ENCODE results near the gene SPRY4.
"Not testable (repeated sequence)": the region's sequence is repeated elsewhere in the genome, so short reads cannot be mapped to it uniquely, and the experiment has no call there.

Gene SPRY4

GRCh38 chr5:142350021-142350420, 25.2 kb upstream of the SPRY4 start:
- no peak overlapping the region for H3K4me3 Mint-ChIP-seq
- H3K27ac Mint-ChIP-seq = no peak overlapping the region
- H3K4me1 Mint-ChIP-seq (ENCODE audit: low read depth) = peaks cover 8% of the 10 kb centered on the region
- peaks cover 16% of the 10 kb centered on the region for H3K9me3 Mint-ChIP-seq
- H3K36me3 Mint-ChIP-seq (ENCODE audit: low read depth) = no peaks in the 10 kb centered on the region
- H3K27me3 Mint-ChIP-seq = peaks cover 16% of the 10 kb centered on the region

- Mint-ChIP-seq H3K9me3 (peaks cover 31% of the 10 kb centered on the region), H3K27me3 (peaks cover 21% of the 10 kb centered on the region), H3K4me1 (ENCODE audit: low read depth) (no peaks in the 10 kb centered on the region), H3K36me3 (ENCODE audit: low read depth) (peaks cover 9% of the 10 kb centered on the region), H3K27ac (no peak overlapping the region), H3K4me3 (no peak overlapping the region)
These were observed 21.9 kb upstream of the SPRY4 start for GRCh38 chr5:142346706-142347105.

- H3K36me3 Mint-ChIP-seq (ENCODE audit: low read depth); H3K27ac Mint-ChIP-seq; H3K4me3 Mint-ChIP-seq; H3K4me1 Mint-ChIP-seq (ENCODE audit: low read depth): not testable (repeated sequence)
- Mint-ChIP-seq H3K9me3 (peaks cover 31% of the 10 kb centered on the region), H3K27me3 (peaks cover 25% of the 10 kb centered on the region)
These were observed 20.1 kb upstream of the SPRY4 start for GRCh38 chr5:142344915-142345314.

- Mint-ChIP-seq H3K4me3 (no peak overlapping the region), H3K27me3 (peaks cover 25% of the 10 kb centered on the region), H3K27ac (no peak overlapping the region), H3K36me3 (ENCODE audit: low read depth) (peaks cover 9% of the 10 kb centered on the region), H3K9me3 (peaks cover 31% of the 10 kb centered on the region), H3K4me1 (ENCODE audit: low read depth) (no peaks in the 10 kb centered on the region)
These were observed 18.7 kb upstream of the SPRY4 start for GRCh38 chr5:142343531-142343930.

- no peak overlapping the region for H3K27ac Mint-ChIP-seq
- H3K9me3 Mint-ChIP-seq = peaks cover 27% of the 10 kb centered on the region
- H3K4me3 Mint-ChIP-seq = no peak overlapping the region
- H3K36me3 Mint-ChIP-seq (ENCODE audit: low read depth) = peaks cover 9% of the 10 kb centered on the region
- H3K27me3 Mint-ChIP-seq = peaks cover 20% of the 10 kb centered on the region
- no peaks in the 10 kb centered on the region for H3K4me1 Mint-ChIP-seq (ENCODE audit: low read depth)
These were observed 17.5 kb upstream of the SPRY4 start for GRCh38 chr5:142342128-142342981.

- H3K27ac Mint-ChIP-seq = no peak overlapping the region
- peaks cover 14% of the 10 kb centered on the region for H3K9me3 Mint-ChIP-seq
- no peaks in the 10 kb centered on the region for H3K4me1 Mint-ChIP-seq (ENCODE audit: low read depth)
- no peak overlapping the region for H3K4me3 Mint-ChIP-seq
- peaks cover 7% of the 10 kb centered on the region for H3K36me3 Mint-ChIP-seq (ENCODE audit: low read depth)
- H3K27me3 Mint-ChIP-seq = peaks cover 9% of the 10 kb centered on the region
These were observed 15.0 kb upstream of the SPRY4 start for GRCh38 chr5:142339781-142340180.

- Mint-ChIP-seq H3K9me3 (no peaks in the 10 kb centered on the region), H3K27ac (no peak overlapping the region), H3K27me3 (no peaks in the 10 kb centered on the region), H3K4me1 (ENCODE audit: low read depth) (no peaks in the 10 kb centered on the region), H3K4me3 (no peak overlapping the region), H3K36me3 (ENCODE audit: low read depth) (no peaks in the 10 kb centered on the region)
These were observed 9.7 kb upstream of the SPRY4 start for GRCh38 chr5:142334538-142334937.

GRCh38 chr5:142333749-142334148, 8.9 kb upstream of the SPRY4 start:
- H3K4me3 Mint-ChIP-seq; H3K27ac Mint-ChIP-seq; H3K4me1 Mint-ChIP-seq (ENCODE audit: low read depth); H3K9me3 Mint-ChIP-seq; H3K36me3 Mint-ChIP-seq (ENCODE audit: low read depth); H3K27me3 Mint-ChIP-seq: not testable (repeated sequence)

- H3K4me1 Mint-ChIP-seq (ENCODE audit: low read depth) = peaks cover 15% of the 10 kb centered on the region
- H3K36me3 Mint-ChIP-seq (ENCODE audit: low read depth) = no peaks in the 10 kb centered on the region
- H3K9me3 Mint-ChIP-seq = no peaks in the 10 kb centered on the region
- H3K27ac Mint-ChIP-seq = no peak overlapping the region
- peaks cover 24% of the 10 kb centered on the region for H3K27me3 Mint-ChIP-seq
- H3K4me3 Mint-ChIP-seq = no peak overlapping the region
These were observed 5.6 kb upstream of the SPRY4 start for GRCh38 chr5:142330444-142330843.

- Mint-ChIP-seq H3K27me3 (peaks cover 24% of the 10 kb centered on the region), H3K4me3 (no peak overlapping the region), H3K36me3 (ENCODE audit: low read depth) (no peaks in the 10 kb centered on the region), H3K9me3 (no peaks in the 10 kb centered on the region), H3K27ac (no peak overlapping the region), H3K4me1 (ENCODE audit: low read depth) (peaks cover 19% of the 10 kb centered on the region)
These were observed 5.2 kb upstream of the SPRY4 start for GRCh38 chr5:142330026-142330425.

- Mint-ChIP-seq H3K4me3 (no peak overlapping the region), H3K27ac (no peak overlapping the region), H3K4me1 (ENCODE audit: low read depth) (peaks cover 36% of the 10 kb centered on the region), H3K27me3 (peaks cover 41% of the 10 kb centered on the region), H3K36me3 (ENCODE audit: low read depth) (no peaks in the 10 kb centered on the region), H3K9me3 (no peaks in the 10 kb centered on the region)
These were observed 2.5 kb upstream of the SPRY4 start for GRCh38 chr5:142327111-142327842.

GRCh38 chr5:142326480-142326938, 1.7 kb upstream of the SPRY4 start:
- Mint-ChIP-seq H3K9me3 (no peaks in the 10 kb centered on the region), H3K27ac (no peak overlapping the region), H3K4me3 (peak overlapping the region; percentile 85), H3K4me1 (ENCODE audit: low read depth) (peaks cover 37% of the 10 kb centered on the region), H3K36me3 (ENCODE audit: low read depth) (no peaks in the 10 kb centered on the region), H3K27me3 (peaks cover 47% of the 10 kb centered on the region)

GRCh38 chr5:142325725-142326479, 1.1 kb upstream of the SPRY4 start:
- Mint-ChIP-seq H3K4me1 (ENCODE audit: low read depth) (peaks cover 43% of the 10 kb centered on the region), H3K36me3 (ENCODE audit: low read depth) (no peaks in the 10 kb centered on the region), H3K4me3 (peak overlapping the region; percentile 85), H3K9me3 (no peaks in the 10 kb centered on the region), H3K27ac (no peak overlapping the region), H3K27me3 (peaks cover 52% of the 10 kb centered on the region)

GRCh38 chr5:142324136-142324870, 518 bp downstream of the SPRY4 start:
- Mint-ChIP-seq H3K27me3 (peaks cover 60% of the 10 kb centered on the region), H3K4me1 (ENCODE audit: low read depth) (peaks cover 51% of the 10 kb centered on the region), H3K36me3 (ENCODE audit: low read depth) (no peaks in the 10 kb centered on the region), H3K9me3 (no peaks in the 10 kb centered on the region), H3K27ac (peak overlapping the region; percentile 86), H3K4me3 (peak overlapping the region; percentile 85)

Measured in stimulated activated naive CD8-positive, alpha-beta T cell treated with anti-CD3 and anti-CD28 coated beads, Interleukin-15, Interleukin-2, amounts not matched to agents 100 ng/mL and 50 ng/mL, for 24 hours (primary cell).